HG02588 (cell line): Measurements from ENCODE around the gene ZDHHC5.

Experiments
- ATAC-seq: cut with Tn5 transposase; IDR thresholded peaks from one replicate; pipeline ENCODE4 v1.9.1; 2021; ENCODE audit warnings: mild to moderate bottlenecking, moderate library complexity; ENCODE audit not compliant: unreplicated experiment

ZDHHC5 gene

GRCh38 chr11:57727185-57727584 is 59.3 kb downstream of the ZDHHC5 start:
- ATAC-seq: no peak

GRCh38 chr11:57728829-57729228 is 60.9 kb downstream of the ZDHHC5 start:
- no peak for ATAC-seq

GRCh38 chr11:57729479-57729878 is 61.6 kb downstream of the ZDHHC5 start:
- no peak for ATAC-seq

GRCh38 chr11:57732661-57733060 is 64.7 kb downstream of the ZDHHC5 start:
- ATAC-seq: no peak

GRCh38 chr11:57735619-57736298 is 67.8 kb downstream of the ZDHHC5 start:
- ATAC-seq: no peak

- ATAC-seq: peak; percentile 89
Measured at GRCh38 chr11:57741132-57742086, 73.5 kb downstream of the ZDHHC5 start, which contains the start of gene SELENOH. TSS of gene SELENOH (plus strand) at chr11:57741491. CDS start at chr11:57741596, 105 bp downstream.

GRCh38 chr11:57742087-57742452 is 74.2 kb downstream of the ZDHHC5 start:
- no peak for ATAC-seq

GRCh38 chr11:57744357-57744756 is 76.4 kb downstream of the ZDHHC5 start:
- ATAC-seq: no peak

GRCh38 chr11:57745206-57745605 is 77.3 kb downstream of the ZDHHC5 start:
- ATAC-seq: no peak

- ATAC-seq: no peak
Measured at GRCh38 chr11:57746920-57747319, 79.0 kb downstream of the ZDHHC5 start.
